GM21381 (cell line): ENCODE results near the gene EHD4.

ENCODE experiments used
- ATAC-seq: cut with Tn5 transposase; IDR thresholded peaks from one replicate; pipeline ENCODE4 v1.9.1; 2021; ENCODE audit warnings: mild to moderate bottlenecking, moderate library complexity; ENCODE audit not compliant: unreplicated experiment

Gene EHD4

DNA sequence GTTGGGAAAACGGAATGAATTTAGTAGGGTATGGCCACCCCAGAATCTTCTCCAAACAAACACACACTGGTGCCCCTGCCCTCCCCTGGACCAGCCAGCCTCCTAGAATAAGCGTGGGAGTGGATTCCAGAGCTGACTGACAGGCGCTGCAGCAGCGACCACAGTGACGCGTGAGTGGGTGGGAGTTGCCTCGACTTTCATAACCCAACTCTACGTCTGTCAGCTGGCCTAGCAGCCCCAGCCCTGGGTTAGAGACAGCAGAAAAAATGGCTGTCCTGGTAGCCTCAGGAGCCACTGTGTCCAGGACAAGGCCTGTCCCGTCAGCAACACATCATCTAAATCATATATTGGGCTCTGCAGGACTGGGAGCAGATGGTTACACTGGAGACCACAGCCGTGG lies 123.7 kb downstream of the EHD4 start:
- no peak for ATAC-seq

DNA sequence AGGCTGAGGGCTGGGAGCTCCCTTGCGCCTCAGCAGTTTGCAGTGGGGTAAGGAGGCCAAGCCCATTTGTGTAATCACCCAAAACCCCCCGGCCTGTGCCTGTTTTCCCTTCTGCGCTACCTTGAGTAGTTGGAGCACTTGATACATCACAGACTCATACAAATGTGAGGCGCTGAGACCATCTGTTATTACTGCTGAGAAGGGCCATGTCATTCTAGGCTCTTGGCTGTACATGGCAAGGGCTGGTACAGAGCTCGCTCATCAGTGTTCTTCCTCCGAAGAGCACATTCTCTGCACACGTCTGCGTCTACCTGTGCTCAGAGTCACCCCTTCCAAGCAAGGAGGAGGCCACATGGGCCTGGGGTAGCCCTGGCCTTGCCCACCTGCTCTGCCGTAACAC lies 124.4 kb downstream of the EHD4 start:
- no peak for ATAC-seq

DNA sequence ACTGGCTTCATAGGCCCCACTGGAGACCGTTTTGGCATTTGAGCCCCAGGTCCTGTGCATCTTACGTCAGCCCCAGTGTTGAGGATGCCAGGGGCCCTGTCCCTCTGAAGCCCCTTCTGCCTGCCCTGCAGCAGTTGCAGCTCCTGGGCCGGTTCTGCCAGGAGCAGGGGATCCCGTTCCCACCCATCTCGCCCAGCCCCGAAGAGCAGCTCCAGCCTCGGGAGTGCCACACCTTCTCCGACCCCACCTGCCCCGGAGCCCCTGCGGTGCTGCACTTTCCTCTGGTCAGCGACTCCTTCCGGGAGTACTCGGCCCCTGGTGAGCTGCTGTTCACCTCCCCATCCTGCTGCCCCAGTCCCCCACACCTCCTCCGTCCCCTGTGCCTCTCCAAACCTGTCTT lies 125.2 kb downstream of the EHD4 start:
- ATAC-seq: no peak
